GM12892 (cell line): Measurements from ENCODE around the gene LACTB.

ENCODE experiments used
- POLR2A ChIP-seq: IDR thresholded peaks from 2 replicates; pipeline ENCODE4 v1.6.1; 2011; ENCODE audit warnings: low read depth, low read length, control low read depth
- TAF1 ChIP-seq: IDR thresholded peaks from 2 replicates; pipeline ENCODE4 v1.6.1; 2011; ENCODE audit warnings: low read depth, mild to moderate bottlenecking, control low read depth, low read length, borderline replicate concordance

DNA sequence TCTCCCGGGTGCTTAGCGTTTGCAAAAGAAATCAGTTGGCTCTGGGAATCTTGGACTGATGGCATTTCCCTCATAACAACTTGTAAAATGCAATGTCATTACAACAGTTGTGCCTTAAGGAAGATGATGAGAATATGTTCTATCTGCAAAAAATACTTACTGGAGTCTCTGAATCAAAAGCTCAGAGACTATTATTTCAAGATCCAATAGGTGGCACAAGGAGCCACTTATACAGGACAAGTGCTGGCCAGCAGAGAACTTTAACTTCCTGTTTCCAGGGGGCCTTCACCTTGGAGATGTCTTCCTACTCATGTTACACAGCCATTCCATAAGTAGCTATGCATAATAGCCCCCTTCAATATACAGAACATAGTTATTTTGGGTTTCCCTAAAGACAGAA lies 44.6 kb downstream of the LACTB start:
- TF ChIP-seq TAF1: no peak
- TF ChIP-seq POLR2A: no peak
